Omental fat pad (tissue), 4 donors: ENCODE measurements around the gene SEPTIN3. TPM values are rescaled to one million over a fixed set of nuclear protein-coding genes. Genes with fewer than 3 reads are reported as not detected.

Experiments used
- ATAC-seq: fragments of 150-250 bp; one replicate; pipeline ENCODE4 v1.9.1; 2016; ENCODE audit warnings: mild to moderate bottlenecking, moderate library complexity; ENCODE audit not compliant: low FRiP score
- DNase-seq: peaks from one replicate; pipeline ENCODE4 v3.0.0-alpha.2; 2019; ENCODE audit warnings: low spot score
- CTCF ChIP-seq, 3 donors: fragments of 450-650 bp; IDR thresholded peaks; one replicate each; pipeline ENCODE4 v1.5.1; 2016 to 2017; ENCODE audit warnings: antibody characterized with exemption in 3 of 3, mild to moderate bottlenecking in 3 of 3, moderate library complexity in 2 of 3
- total RNA-seq, 4 donors: library from RNA; depleted of rRNA; stranded (reverse); fragments of >200 nt; gene quantifications; one replicate each; pipeline ENCODE4 v1.1.0, GENCODE V29; 2016

The SEPTIN3 gene
- total RNA-seq, 4 donors from 2014 or later = 0.13 to 0.72 (median 0.37) TPM; not detected in 1

GRCh38 chr22:41934284-41935014 lies 34.8 kb upstream of the SEPTIN3 start:
- DNase-seq (no peak), ATAC-seq (no peak)
- TF ChIP-seq CTCF (IDR thresholded peaks at IDR 0.05) = no peak

GRCh38 chr22:41935015-41935351 lies 34.3 kb upstream of the SEPTIN3 start:
- no peak for TF ChIP-seq CTCF (IDR thresholded peaks at IDR 0.05)
- DNase-seq (no peak), ATAC-seq (no peak)

DNA sequence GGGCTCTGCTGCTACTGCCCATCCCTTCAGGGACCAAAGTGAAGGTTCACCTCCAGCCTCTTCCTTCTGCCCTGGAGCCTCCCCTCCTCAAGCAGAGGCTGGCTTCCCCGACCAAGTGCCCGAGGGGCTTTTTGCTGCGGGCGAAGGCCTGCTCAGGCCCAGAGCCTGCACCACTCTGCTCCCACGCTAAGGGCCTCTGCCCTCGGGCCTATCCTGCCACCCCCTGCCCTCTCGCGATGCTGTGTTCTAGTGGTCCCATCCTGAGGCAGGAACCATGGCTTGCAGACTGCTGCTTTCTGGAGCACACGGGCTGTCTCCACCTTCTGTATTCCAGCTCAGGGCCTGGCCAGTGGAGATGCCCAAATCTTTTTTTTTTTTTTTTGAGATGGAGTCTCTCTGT lies 33.7 kb upstream of the SEPTIN3 start:
- no peak for TF ChIP-seq CTCF (IDR thresholded peaks at IDR 0.05)
- no peak for DNase-seq
- ATAC-seq = no peak

DNA sequence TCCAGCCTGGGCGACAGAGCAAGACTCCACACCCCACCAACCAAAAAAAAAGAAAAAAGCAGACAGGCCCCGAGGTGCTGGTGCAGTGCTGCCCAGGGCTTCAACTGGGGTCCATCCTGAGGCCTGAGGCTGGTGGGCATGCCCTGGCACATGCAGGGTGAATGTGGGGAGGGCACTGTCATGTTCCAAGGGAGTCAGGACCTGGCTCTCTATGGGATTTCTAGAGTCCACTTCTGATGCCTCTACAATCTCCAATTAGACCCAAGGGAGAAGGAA lies 32.4 kb upstream of the SEPTIN3 start:
- no peak for DNase-seq
- no peak for TF ChIP-seq CTCF (IDR thresholded peaks at IDR 0.05)
- ATAC-seq = no peak

DNA sequence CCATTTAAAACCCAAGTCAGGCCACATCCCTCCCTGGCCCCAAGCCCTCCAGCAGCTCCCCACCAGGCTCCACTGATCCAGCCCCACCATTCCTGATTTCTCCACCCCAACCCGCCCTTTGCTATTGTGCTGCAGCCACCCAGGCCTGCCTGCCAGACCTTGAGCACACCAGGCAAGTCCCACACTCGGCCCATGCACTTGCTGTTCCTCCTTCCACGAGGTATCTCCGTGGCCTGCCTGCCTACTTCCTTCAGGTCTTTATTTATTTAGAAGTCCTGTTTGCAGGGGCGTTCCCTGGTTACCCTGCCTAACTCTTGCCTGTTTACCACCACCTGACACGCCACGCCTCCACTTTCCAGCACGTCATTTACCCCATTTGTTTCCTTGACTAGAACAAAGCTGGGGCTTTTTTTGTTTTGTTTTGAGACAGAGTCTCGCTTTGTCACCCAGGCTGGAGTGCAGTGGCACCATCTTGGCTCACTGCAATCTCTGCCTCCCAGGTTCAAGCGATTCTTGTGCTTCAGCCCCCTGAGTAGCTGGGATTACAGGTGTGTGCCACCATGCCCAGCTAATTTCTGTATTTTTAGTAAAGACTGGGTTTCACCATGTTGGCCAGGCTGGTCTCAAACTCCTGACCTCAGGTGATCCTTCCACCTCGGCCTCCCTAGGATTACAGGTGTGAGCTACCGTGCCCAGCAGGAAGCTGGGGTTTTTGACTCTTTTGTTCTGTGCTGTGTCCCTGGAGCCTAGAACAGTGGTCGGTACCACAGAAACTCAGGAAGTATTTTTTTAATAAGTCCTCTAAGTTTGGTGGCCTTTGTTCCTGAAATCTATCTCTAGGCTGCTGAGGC lies 29.0 kb upstream of the SEPTIN3 start:
- DNase-seq (no peak), ATAC-seq (no peak)
- no peak for TF ChIP-seq CTCF (IDR thresholded peaks at IDR 0.05)

- DNase-seq = peak; percentile 76
- TF ChIP-seq CTCF (IDR thresholded peaks at IDR 0.05) = peak in 2 of 3 donors; percentile 37 to 86
- peak; percentile 84 for ATAC-seq
These were observed 28.1 kb upstream of the SEPTIN3 start for GRCh38 chr22:41940832-41941765.
